Caco-2 (cell line): ENCODE data around the gene MPZL3. TPM values are rescaled to one million over a fixed set of nuclear protein-coding genes. Genes with fewer than 3 reads are reported as not detected.
A peak's percentile ranks its signal among the peaks of the same experiment; 100 is the strongest.

ENCODE experiments used
- BruUV-seq: library from RNA; stranded (reverse); fragments of 400-500 nt; replicated peaks from 2 replicates; lab custom pipeline; 2021; lab: Mats Ljungman, UMichigan
- CTCF ChIA-PET: fragments of 300-600 bp; sonication (Branson Sonifier 250); formaldehyde crosslinking; loops from one replicate; lab custom pipeline; 2022; ENCODE audit warnings: antibody characterized with exemption; lab: Charles Lee
- POLR2A ChIA-PET: fragments of 300-600 bp; sonication (Branson Sonifier 250); formaldehyde crosslinking; loops from one replicate; lab custom pipeline; 2022; ENCODE audit warnings: antibody characterized with exemption; lab: Charles Lee
- DNase-seq, 2 experiments: peaks; one replicate each; pipeline versions ENCODE4 v3.0.0 to v3.0.0-alpha.2; 2020 to 2022
- H3K27me3 ChIP-seq: replicated peaks from 2 replicates; pipeline ENCODE4 v1.6.0; 2011; ENCODE audit warnings: low read length; ENCODE audit not compliant: control insufficient read depth, insufficient read depth
- H3K36me3 ChIP-seq: 2 replicates; pipeline ENCODE4 v1.5.1; 2011; ENCODE audit warnings: low read length; ENCODE audit not compliant: control insufficient read depth, insufficient read depth
- H3K4me1 ChIP-seq: fragments of 250-450 bp; sonication (Bioruptor Pico); 2 replicates; pipeline ENCODE4 v1.5.1; 2020; ENCODE audit warnings: mild to moderate bottlenecking
- H3K4me3 ChIP-seq: 2 replicates; pipeline ENCODE4 v1.5.1; 2011; ENCODE audit warnings: low read depth, mild to moderate bottlenecking, control low read depth, low read length
- H3K9me3 ChIP-seq: fragments of 250-450 bp; sonication (Bioruptor Pico); 2 replicates; pipeline ENCODE4 v1.5.1; 2020; ENCODE audit warnings: mild to moderate bottlenecking, moderate library complexity
- H3K27ac Mint-ChIP-seq: one replicate; pipeline ENCODE4 v1.8.0; 2022; ENCODE audit warnings: mixed read lengths; ENCODE audit not compliant: unreplicated experiment
- H3K27me3 Mint-ChIP-seq: one replicate; pipeline ENCODE4 v1.8.0; 2022; ENCODE audit warnings: mixed read lengths; ENCODE audit not compliant: insufficient read depth, unreplicated experiment
- H3K36me3 Mint-ChIP-seq: one replicate; pipeline ENCODE4 v1.8.0; 2022; ENCODE audit warnings: mild to moderate bottlenecking, mixed read lengths; ENCODE audit not compliant: insufficient read depth, unreplicated experiment
- H3K4me1 Mint-ChIP-seq: one replicate; pipeline ENCODE4 v1.8.0; 2022; ENCODE audit warnings: low read depth, mixed read lengths; ENCODE audit not compliant: unreplicated experiment
- H3K4me3 Mint-ChIP-seq: one replicate; pipeline ENCODE4 v1.8.0; 2022; ENCODE audit warnings: mild to moderate bottlenecking, moderate library complexity, mixed read lengths; ENCODE audit not compliant: unreplicated experiment
- H3K9me3 Mint-ChIP-seq: one replicate; pipeline ENCODE4 v1.8.0; 2022; ENCODE audit warnings: mixed read lengths; ENCODE audit not compliant: unreplicated experiment
- CTCF ChIP-seq, 2 experiments: fragments of 200-600 bp in 1 of 2; IDR thresholded peaks; 1 replicate in 1 of 2; 2 replicates in 1 of 2; pipeline versions ENCODE4 v1.5.1 to v1.8.0; 2011 to 2022; ENCODE audit warnings: antibody characterized with exemption in 1 of 2, control low read depth in 1 of 2, inconsistent platforms in 1 of 2, low read depth in 1 of 2, low read length in 1 of 2, mild to moderate bottlenecking in 1 of 2, moderate library complexity in 1 of 2; ENCODE audit not compliant: insufficient read depth in 1 of 2, severe bottlenecking in 1 of 2, unreplicated experiment in 1 of 2
- intact Hi-C: fragments of 100-400 bp; cut with micrococcal nuclease; formaldehyde crosslinking; loops from one replicate; pipeline ENCODE4 v1.10.0; 2022; ENCODE audit not compliant: unreplicated experiment
- total RNA-seq: library from RNA; stranded (reverse); gene quantifications from 2 replicates; pipeline ENCODE4 v1.2.3, GENCODE V29; 2022

The MPZL3 gene
- total RNA-seq, 1 experiment from 2014 or later: 31.8 TPM

GRCh38 chr11:118294053-118294452 lies 41.9 kb upstream of the MPZL3 start:
- intact Hi-C loops: no loop called here
- no peak for TF ChIP-seq CTCF (IDR thresholded peaks at IDR 0.05; ENCODE audit: insufficient read depth in 1 of 2, low read depth in 1 of 2, low read length in 1 of 2, severe bottlenecking in 1 of 2, unreplicated experiment in 1 of 2)

DNA sequence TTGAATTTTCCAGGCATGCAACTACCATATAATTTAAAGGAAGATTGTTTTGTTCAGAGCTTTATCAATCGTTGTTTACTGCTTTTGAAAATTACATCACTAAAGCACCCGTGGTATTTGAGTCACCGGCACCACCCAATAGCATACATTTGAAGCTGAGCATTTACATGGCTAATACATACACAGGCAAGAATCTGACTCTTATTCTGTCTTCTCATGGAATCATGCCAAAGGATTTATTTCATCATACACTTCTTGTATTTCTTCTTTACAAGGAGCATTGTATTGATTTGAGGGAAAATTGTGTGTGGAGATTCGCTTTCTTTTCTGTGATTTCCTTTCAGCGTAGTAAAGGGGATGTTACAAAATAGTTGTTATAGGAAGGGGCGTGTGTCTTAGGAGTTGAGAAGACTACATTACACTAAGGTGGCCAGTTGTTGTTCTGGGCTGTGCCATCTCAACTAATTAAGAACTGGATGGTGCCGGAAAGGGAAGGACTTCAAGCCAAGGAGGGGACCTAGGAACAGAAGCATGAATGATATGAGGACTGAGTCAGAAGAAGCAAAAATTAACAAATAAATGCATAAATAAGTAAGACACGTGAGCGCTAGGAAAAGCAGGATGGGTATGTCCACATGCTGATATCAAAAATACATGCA lies 39.4 kb upstream of the MPZL3 start:
- intact Hi-C loops: loop anchor here (1.0 kb wide), 5 partner anchors 27 to 146 kb away; partner anchors contain the start of gene MPZL2
- peaks cover 29% of the 10 kb centered on the region for H3K4me1 Mint-ChIP-seq
- no TSS peak for BruUV-seq
- Histone ChIP-seq H3K4me1 (peaks cover 15% of the 10 kb centered on the region), H3K27me3 (no peaks in the 10 kb centered on the region), H3K36me3 (no peaks in the 10 kb centered on the region), H3K4me3 (no peak overlapping the region), H3K9me3 (no peaks in the 10 kb centered on the region)
- no peak overlapping the region for H3K4me3 Mint-ChIP-seq
- no peak overlapping the region for H3K27ac Mint-ChIP-seq
- DNase-seq: no peak
- H3K9me3 Mint-ChIP-seq: peaks cover 9% of the 10 kb centered on the region
- peaks cover 5% of the 10 kb centered on the region for H3K36me3 Mint-ChIP-seq
- ChIA-PET CTCF (interaction anchor here (0.6 to 2.3 kb wide), 9 partner anchors 27 to 225 kb away, joined by 3 to 41 read pairs (median 5); partner anchors contain the start of gene MPZL2), POLR2A (interaction anchor here (0.7 kb wide), 1 partner anchor 27 kb away, joined by 3 read pairs; the partner anchor contains the start of gene MPZL2)
- no peaks in the 10 kb centered on the region for H3K27me3 Mint-ChIP-seq
- no peak for TF ChIP-seq CTCF (IDR thresholded peaks at IDR 0.05; ENCODE audit: insufficient read depth in 1 of 2, low read depth in 1 of 2, low read length in 1 of 2, severe bottlenecking in 1 of 2, unreplicated experiment in 1 of 2)

More at GRCh38 chr11:118294053-118294452, 41.9 kb upstream of the MPZL3 start:
- Histone ChIP-seq H3K9me3 (no peaks in the 10 kb centered on the region), H3K4me1 (peaks cover 15% of the 10 kb centered on the region), H3K27me3 (no peaks in the 10 kb centered on the region), H3K36me3 (no peaks in the 10 kb centered on the region), H3K4me3 (no peak overlapping the region)
- POLR2A ChIA-PET: no interaction called here
- peaks cover 5% of the 10 kb centered on the region for H3K36me3 Mint-ChIP-seq
- peaks cover 29% of the 10 kb centered on the region for H3K4me1 Mint-ChIP-seq
- CTCF ChIA-PET: interaction anchor here (0.6 kb wide), 1 partner anchor 113 kb away, joined by 5 read pairs; no protein-coding TSS in a partner anchor
- H3K27me3 Mint-ChIP-seq: no peaks in the 10 kb centered on the region
- H3K9me3 Mint-ChIP-seq: peaks cover 9% of the 10 kb centered on the region
- no TSS peak for BruUV-seq
- no peak overlapping the region for H3K4me3 Mint-ChIP-seq
- H3K27ac Mint-ChIP-seq: no peak overlapping the region
- DNase-seq: no peak

DNA sequence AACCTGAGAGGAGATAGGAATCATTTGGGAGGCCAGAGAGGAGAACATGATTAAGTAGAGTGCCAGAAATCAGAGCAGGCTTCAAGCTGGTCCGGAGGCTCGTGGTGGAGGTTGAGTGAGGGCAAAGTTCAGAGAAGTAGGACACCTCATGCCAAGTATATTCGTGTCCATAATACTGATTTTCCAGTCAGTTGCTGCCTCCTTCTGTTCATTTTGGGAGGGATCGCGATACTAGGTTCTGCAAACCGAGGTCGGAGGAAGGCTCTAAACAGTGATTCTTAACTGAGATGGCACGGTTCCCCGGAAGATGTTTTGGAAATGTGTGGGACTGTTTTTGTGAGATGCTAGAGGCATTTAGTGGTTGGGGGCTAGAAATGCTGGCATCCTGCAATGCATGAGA lies 38.8 kb upstream of the MPZL3 start:
- peak; percentile 80 to 82 for DNase-seq
- Mint-ChIP-seq H3K4me3 (no peak overlapping the region), H3K27ac (no peak overlapping the region), H3K9me3 (peaks cover 9% of the 10 kb centered on the region), H3K27me3 (no peaks in the 10 kb centered on the region), H3K4me1 (peaks cover 24% of the 10 kb centered on the region), H3K36me3 (peaks cover 5% of the 10 kb centered on the region)
- H3K36me3 ChIP-seq: no peaks in the 10 kb centered on the region
- intact Hi-C loops: loop anchor here (1.0 kb wide), 5 partner anchors 27 to 146 kb away; partner anchors contain the start of gene MPZL2
- TF ChIP-seq CTCF (IDR thresholded peaks at IDR 0.05; ENCODE audit: insufficient read depth in 1 of 2, low read depth in 1 of 2, low read length in 1 of 2, severe bottlenecking in 1 of 2, unreplicated experiment in 1 of 2): peak; percentile 61 to 70
- H3K27me3 ChIP-seq: no peaks in the 10 kb centered on the region
- BruUV-seq: no TSS peak
- no peaks in the 10 kb centered on the region for H3K9me3 ChIP-seq
- ChIA-PET CTCF (interaction anchor here (0.6 to 2.3 kb wide), 11 partner anchors 26 to 225 kb away, joined by 3 to 41 read pairs (median 4); partner anchors contain the start of gene MPZL2), POLR2A (interaction anchor here (0.7 kb wide), 2 partner anchors 27 to 125 kb away, joined by 3 read pairs; partner anchors contain the start of gene MPZL2)
- peaks cover 9% of the 10 kb centered on the region for H3K4me1 ChIP-seq
- H3K4me3 ChIP-seq: no peak overlapping the region
